NCI-H460 (cell line): ENCODE data around the gene TRIM17. TPM values are rescaled to one million over a fixed set of nuclear protein-coding genes. Genes with fewer than 3 reads are reported as not detected.

ENCODE experiments used
- DNase-seq: peaks from one replicate; pipeline ENCODE4 v3.0.0-alpha.2; 2016; ENCODE audit warnings: low read depth; ENCODE audit errors: extremely low read depth
- total RNA-seq: library from RNA; depleted of rRNA; stranded (reverse); fragments of >200 nt; shearing (Covaris generic); gene quantifications from 2 replicates; pipeline ENCODE4 v1.2.3, GENCODE V29; 2014

Gene TRIM17
- total RNA-seq, 1 experiment from 2014 or later: not detected

DNA sequence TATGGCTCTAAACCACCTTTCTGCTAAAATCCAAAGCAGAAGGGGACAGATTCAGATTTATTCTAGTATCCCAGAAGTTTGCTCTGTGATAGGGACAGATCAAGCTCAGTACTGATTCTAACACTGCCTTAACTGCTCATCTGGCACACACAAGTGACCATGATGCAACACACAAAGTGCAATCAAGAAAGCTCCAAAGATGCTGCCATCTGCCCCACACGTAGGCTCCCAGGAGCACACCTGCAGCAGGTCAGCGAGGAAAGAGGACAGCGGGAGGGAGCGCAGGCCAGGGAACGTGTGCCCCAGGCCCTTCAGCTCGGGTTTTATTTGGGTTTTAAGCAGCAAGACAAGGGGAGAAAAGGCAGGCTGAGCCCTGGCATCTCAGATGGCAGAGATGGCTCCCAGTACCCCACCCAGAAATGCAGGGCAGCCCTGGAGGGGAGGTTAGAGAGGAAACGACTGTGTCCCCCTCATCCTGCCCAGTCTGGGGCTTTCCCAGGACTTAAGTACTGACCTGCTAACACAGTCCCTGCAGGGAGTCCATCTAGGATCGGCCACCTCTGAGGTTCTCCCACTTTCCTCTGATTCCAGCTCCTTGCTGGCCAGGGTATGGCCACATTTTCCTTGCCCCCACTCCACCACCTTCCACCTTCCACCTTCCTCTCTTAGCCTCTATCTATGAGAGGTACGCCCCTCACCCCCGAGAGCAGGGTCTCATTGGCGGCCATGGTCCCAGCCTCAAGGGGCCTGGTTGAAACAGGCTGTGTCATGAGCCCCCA, 11.3 kb downstream of the TRIM17 start:
- DNase-seq: no peak

DNA sequence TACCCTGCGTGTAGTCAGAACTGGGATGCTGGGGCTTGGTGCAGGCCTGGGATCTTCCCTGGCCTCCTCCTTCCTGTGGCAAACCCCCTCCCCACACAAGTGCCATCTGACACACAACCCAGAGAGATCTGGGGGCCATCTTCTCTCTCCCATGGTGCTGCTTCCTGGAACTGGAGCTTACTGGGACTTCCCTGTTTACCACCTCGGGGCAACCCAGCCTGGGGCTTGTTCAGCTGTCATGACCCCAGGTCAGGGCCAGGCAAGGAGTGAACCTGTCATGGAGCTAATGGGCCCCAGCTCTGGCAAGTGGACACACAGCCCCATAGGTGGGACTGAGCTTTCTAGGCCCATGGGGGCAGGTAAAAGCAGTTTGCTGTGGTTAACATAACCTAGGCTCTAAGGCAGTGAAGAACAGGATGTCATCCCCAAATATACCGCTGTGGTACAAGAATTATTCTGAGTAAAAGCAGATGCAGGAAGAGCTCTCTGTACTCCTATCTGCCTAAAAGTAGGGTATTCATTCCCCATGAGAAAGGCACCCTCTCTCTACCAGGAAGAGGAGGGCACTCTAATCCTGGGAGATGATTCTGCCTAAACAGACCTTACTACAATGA, 12.4 kb downstream of the TRIM17 start:
- no peak for DNase-seq

DNA sequence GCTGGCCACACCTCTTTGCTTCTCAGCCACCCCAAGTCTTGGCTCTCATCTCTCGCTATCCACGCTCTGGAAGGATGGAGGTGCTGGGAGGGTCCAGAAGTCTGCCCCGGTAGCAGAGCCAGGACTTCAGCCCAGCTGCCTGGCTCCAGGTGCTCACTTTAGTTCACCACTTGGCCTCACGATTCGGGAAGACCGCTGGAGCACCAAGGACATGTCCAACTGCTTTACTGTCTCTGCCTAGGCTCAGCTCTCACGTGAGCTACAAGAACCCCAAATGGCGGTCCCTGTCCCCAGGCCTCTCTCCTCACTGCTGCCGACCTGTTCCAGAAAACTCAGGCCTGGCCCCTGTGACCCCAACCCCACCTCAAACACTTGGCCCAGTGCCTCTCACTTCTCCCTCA, 13.4 kb downstream of the TRIM17 start:
- no peak for DNase-seq

DNA sequence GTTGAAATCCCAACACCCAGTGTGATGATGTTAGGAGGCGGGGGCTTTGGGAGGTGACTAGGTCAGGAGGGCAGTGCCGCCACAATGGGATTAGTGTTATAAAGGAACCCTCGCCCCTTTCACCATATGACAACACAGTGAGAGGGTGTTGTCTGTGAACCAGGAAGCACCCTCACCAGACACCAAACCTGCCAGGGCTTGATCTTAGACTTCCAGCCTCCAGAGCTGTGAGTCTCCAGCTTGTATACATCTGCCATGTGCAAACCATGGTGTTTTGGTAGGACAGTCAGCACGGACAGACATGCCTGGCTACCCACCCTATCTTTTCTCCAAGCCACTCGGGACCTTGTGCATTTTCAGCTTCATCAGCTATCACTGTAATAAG, 14.0 kb downstream of the TRIM17 start:
- DNase-seq: no peak

- DNase-seq: no peak
These were observed 14.7 kb downstream of the TRIM17 start for GRCh38 chr1:228401782-228402640.

- DNase-seq: no peak
These were observed 15.8 kb downstream of the TRIM17 start for GRCh38 chr1:228400692-228401454.

GRCh38 chr1:228400237-228400651, 16.4 kb downstream of the TRIM17 start:
- DNase-seq: no peak

- DNase-seq: no peak
These were observed 17.0 kb downstream of the TRIM17 start for GRCh38 chr1:228399531-228400236.

DNA sequence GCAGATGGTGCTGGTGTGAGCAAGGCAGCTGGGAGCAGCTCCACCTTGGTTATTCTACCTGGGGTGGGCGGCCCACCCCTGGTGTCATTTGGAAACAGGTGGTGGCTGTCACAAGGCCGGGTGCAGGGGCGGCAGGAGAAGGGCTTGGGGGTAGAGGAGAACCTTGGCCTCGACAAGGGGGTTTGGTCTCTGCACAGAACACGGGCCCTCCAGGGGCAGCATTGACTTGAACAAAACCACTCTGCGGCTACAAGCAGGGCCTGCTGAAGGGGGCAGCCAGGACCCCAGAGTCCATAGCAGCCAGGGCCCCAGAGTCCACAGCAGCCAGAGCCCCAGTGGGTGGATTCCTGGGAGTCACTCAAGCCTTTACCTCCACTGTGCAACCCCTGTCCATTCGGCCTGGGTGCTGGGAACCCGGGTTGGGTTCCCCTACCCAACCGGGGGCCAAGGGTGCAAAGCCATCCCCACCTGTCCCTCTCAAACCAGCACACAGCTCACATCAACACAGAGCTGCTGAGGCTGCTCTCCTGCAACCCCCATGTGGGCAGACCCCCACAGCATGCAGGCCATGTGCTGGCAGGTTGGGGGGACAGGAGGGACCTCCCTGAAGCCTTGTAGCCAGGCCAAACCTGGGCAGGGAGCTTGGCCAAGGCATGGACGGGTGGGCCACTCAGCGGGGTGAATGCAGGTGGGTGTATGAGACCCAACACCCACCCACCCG, 17.8 kb downstream of the TRIM17 start:
- DNase-seq: no peak

GRCh38 chr1:228397966-228398365, 18.7 kb downstream of the TRIM17 start:
- DNase-seq: no peak

GRCh38 chr1:228396770-228397662, 19.6 kb downstream of the TRIM17 start:
- no peak for DNase-seq

GRCh38 chr1:228394571-228395394, 21.9 kb downstream of the TRIM17 start:
- no peak for DNase-seq

GRCh38 chr1:228393811-228394570, 22.7 kb downstream of the TRIM17 start:
- DNase-seq: no peak

DNA sequence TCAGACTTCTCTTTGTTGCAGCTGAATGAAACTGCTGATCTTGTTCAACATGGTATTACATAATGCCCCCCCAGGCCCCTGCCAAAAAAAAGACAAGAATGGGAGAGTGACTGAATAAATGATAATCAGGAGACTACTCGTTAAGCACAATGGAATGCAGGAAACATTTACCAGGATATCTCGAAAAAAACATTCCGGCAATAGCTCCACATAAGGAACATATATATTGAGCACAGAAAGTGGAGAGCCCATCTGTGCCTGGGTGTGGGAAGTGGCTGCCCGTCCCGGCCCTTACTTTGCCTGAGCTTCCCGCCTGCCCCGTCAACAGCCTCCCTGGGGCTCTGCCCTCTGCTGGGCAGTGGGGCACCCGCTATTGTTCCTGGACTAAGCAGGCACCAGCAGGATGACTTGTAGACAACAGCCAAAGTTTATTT, 23.4 kb downstream of the TRIM17 start:
- peak; percentile 59 for DNase-seq

- DNase-seq: no peak
These were observed 24.3 kb downstream of the TRIM17 start for GRCh38 chr1:228392111-228392936.
